HG02571 (cell line): ENCODE data around the gene CYP2R1.
A peak's percentile ranks its signal among the peaks of the same experiment; 100 is the strongest.

Experiments
- ATAC-seq: cut with Tn5 transposase; IDR thresholded peaks from one replicate; pipeline ENCODE4 v1.9.1; 2021; ENCODE audit warnings: mild to moderate bottlenecking, moderate library complexity; ENCODE audit not compliant: unreplicated experiment

The CYP2R1 gene

GRCh38 chr11:14892036-14892556, at the start of gene CYP2R1:
Gene CYP2R1 (minus strand): TSS chr11:14892231. CDS start chr11:14892205, 26 bp downstream.
- ATAC-seq = peak; percentile 95

- ATAC-seq = no peak
Observed at GRCh38 chr11:14938936-14939335, 46.9 kb upstream of the CYP2R1 start.

GRCh38 chr11:14934641-14935351, 42.8 kb upstream of the CYP2R1 start:
- ATAC-seq = no peak

- no peak for ATAC-seq
Observed at GRCh38 chr11:14932447-14932846, 40.4 kb upstream of the CYP2R1 start.

GRCh38 chr11:14930369-14930768, 38.3 kb upstream of the CYP2R1 start:
- no peak for ATAC-seq

- no peak for ATAC-seq
Observed at GRCh38 chr11:14927146-14927545, 35.1 kb upstream of the CYP2R1 start.

- ATAC-seq = no peak
Observed at GRCh38 chr11:14924318-14924717, 32.3 kb upstream of the CYP2R1 start.

GRCh38 chr11:14916403-14916802, 24.4 kb upstream of the CYP2R1 start:
- no peak for ATAC-seq

- no peak for ATAC-seq
Observed at GRCh38 chr11:14914536-14914935, 22.5 kb upstream of the CYP2R1 start.

GRCh38 chr11:14908214-14908880, 16.3 kb upstream of the CYP2R1 start:
- no peak for ATAC-seq

GRCh38 chr11:14907411-14908213, 15.6 kb upstream of the CYP2R1 start:
- peak; percentile 57 for ATAC-seq

- no peak for ATAC-seq
Observed at GRCh38 chr11:14906993-14907392, 15.0 kb upstream of the CYP2R1 start.

GRCh38 chr11:14906578-14906977, 14.5 kb upstream of the CYP2R1 start:
- no peak for ATAC-seq

- peak; percentile 58 for ATAC-seq
Observed at GRCh38 chr11:14905104-14906033, 13.3 kb upstream of the CYP2R1 start.

GRCh38 chr11:14904745-14905103, 12.7 kb upstream of the CYP2R1 start:
- peak; percentile 44 for ATAC-seq

GRCh38 chr11:14902650-14903350, 10.8 kb upstream of the CYP2R1 start:
- no peak for ATAC-seq

GRCh38 chr11:14898906-14899305, 6.9 kb upstream of the CYP2R1 start:
- ATAC-seq = no peak

- no peak for ATAC-seq
Observed at GRCh38 chr11:14898355-14898754, 6.3 kb upstream of the CYP2R1 start.

GRCh38 chr11:14894657-14895598, 2.9 kb upstream of the CYP2R1 start:
- ATAC-seq = no peak
